Stimulated activated CD4-positive, alpha-beta T cell treated with anti-CD3 and anti-CD28 coated beads, Interleukin-1b, Interleukin-23, amount 100 ng/mL, for 4 hours (primary cell): Measurements from ENCODE around the gene SPATA12.

Experiments
- DNase-seq, 2 donors: peaks; one replicate each; pipeline ENCODE4 v3.0.0-alpha.2; 2020; ENCODE audit warnings: low read depth in 2 of 2

The SPATA12 gene

GRCh38 chr3:57116501-57116900 is 56.0 kb downstream of the SPATA12 start:
- no peak for DNase-seq

GRCh38 chr3:57118254-57118653 is 57.8 kb downstream of the SPATA12 start:
- DNase-seq: no peak

GRCh38 chr3:57120040-57120439 is 59.6 kb downstream of the SPATA12 start:
- no peak for DNase-seq

DNA sequence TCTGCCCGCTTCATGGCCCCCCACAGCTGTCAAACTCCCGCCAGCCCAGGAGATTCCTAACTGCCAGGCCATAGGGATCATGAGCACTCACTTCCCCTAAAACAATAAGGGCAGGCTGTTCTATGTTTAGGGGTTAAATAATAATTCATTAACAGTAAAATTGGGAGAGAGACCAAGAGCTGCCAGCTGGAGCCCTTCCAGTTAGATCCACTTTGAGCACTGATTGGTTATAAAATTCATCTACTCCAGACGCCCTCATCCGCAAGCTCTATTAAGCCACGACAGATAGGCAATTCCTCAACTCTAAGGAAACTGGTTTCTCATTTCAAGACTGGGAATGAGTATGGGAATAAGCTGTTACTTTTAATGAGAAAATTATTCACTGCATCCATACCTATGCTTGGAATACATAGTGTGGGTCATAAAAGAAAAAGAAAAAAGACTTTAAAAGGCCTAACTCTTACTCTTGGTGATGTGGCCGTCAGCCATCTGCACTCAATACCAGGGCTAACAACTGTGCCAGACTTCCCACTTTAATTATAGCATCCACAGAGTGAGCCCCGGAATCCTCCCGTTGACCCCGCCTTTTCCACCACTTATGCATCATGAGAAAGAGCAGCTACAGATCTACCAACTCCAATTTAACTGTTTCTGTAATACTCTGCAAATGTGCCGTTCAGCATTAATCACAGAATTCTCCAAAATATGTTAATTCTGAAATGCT is 60.1 kb downstream of the SPATA12 start:
- DNase-seq: no peak
